Ecto neural progenitor cell (in vitro differentiated cells): ENCODE results near the gene KIAA2012.
A peak's percentile ranks its signal among the peaks of the same experiment; 100 is the strongest.
"Not testable (repeated sequence)": the region's sequence is repeated elsewhere in the genome, so short reads cannot be mapped to it uniquely, and the experiment has no call there.

Experiments
- DNase-seq: peaks from one replicate; pipeline ENCODE4 v3.0.0-alpha.2; 2018; ENCODE audit warnings: low spot score

Gene KIAA2012

DNA sequence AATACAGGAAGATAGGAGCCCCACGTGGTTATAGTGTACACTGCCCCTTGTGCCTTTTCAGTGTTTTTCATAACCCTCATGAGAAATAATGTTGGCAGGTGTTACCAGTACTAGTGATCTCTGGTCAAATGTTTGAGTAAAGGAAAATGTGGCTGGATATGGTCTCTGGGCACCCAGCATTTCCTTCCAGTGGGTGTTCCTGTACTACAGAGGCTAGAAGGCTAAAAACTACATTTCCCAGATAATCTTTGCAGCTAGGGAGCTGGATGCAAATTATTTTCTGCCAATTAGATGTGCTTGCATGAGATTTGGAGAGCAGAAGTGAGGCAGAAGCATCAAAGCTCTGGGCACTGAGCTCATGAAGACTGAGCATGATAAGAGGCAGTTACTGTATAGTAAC lies 45.1 kb downstream of the KIAA2012 start:
- no peak for DNase-seq

DNA sequence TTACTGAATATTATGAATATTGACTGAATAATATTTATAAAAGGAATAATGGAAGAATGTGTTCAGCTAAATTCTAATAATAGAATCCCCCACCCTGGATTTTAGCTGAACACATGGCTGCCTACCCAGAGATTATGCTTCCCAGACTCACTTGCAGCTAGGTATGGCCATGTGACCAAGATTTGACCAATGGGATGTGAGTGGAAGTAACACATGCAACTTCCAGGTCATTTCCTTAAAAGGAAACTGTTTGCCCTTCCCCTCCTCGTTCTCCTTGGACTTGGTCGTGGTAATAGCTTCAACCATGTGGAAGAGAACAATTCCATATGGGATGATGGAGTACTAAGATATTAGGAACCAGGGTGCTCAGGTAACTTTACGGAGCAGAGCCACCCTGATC lies 47.8 kb downstream of the KIAA2012 start:
- no peak for DNase-seq

DNA sequence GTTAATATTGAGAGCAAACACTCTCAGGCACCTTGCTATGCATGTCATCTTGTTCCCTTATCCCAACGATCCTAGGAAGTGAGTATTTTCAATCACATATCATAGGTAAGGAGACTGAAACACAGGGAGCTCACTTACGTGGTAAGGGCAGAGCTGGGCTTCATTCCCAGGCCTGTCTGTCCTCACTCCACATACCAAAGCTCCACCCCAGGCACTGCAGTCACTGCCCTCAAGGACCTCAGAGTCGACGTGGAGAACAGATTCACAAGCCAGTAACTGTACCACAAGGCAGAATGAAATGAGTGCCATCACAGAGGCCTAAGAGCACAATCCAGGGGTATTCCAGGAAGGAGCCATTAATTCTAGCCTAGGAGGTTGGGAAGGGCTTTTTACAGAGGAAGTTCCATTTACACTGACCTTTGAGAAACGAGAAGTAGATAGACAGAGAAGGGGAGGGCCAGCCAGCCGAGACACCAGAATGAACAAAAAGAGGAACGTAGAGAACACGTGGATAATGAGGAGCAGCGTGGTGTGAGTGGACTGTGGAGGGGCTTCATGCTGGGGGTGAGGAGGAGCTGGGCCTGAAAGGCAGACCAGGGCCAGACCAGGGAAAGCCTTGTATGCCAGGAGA lies 48.6 kb downstream of the KIAA2012 start:
- no peak for DNase-seq

DNA sequence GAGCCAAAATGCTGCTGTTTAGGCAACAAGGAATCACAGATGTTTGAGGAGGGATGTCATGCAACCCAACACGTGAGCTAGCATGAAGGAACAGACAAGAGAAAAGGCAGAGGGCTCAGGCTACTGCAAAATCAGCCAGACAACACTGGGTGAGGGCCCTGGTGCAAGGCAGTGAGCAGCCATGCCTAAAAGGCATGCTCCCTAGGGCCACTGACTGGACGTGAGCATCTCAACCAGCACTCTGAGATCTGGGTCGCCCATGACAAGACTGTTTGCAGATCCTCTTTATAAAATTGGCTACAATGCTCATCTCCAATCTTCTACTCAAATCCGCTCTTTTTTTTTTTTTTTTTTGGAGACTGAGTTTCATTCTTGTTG lies 49.1 kb downstream of the KIAA2012 start:
- DNase-seq: no peak

DNA sequence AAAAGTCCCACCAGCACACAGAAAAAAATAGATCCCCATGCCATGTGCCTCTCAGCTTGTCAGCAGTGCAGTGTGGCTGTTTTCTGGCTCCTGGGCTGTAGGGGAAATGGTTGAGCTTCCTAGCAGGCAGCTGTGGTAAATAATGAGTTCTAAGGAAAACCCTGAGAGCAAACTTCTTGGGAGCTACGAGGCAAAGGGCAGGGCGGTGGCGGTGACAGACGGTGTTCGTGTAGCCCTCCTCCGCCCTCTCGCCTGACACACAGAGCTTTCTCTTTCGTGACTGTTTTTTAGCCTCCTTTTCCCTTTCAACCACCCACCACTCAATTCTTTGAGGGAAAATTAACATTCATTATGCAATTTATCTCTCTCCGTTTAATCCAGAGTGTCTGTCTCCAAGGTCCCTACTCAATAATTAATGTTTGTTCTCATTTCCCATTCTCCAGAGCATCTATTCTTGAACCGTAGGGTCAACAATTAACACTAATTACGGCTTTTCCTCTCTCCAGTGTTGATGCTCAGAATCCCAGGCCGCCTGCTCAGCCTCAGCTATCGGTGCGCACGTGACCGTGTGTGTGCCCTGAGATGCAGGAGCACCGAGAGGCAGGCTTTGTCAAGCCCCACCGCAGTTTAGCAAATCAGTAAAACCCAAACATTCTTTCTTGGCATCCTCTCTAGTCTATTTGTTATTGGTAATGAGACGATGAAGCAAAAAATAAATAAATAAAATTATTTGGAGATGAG lies 50.1 kb downstream of the KIAA2012 start:
- no peak for DNase-seq

DNA sequence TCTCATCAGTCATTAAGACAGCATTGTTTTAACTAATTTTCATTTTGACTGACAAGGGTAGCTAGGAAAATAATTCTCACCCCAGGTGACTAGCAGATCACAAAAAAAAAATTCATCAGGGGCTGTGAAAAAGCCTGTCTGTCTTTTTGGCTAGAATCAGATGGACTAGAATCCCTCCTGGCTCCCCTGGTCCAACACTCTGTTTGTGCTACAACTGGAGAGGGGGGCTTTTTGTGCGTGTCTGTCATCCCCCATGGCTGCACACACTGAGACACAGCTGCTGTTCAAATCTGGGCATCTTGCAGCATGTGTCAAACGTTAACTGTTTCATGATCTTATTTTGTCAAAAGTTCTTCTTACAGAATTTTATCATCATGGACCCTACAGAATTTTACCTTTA lies 51.2 kb downstream of the KIAA2012 start:
- DNase-seq: no peak

DNA sequence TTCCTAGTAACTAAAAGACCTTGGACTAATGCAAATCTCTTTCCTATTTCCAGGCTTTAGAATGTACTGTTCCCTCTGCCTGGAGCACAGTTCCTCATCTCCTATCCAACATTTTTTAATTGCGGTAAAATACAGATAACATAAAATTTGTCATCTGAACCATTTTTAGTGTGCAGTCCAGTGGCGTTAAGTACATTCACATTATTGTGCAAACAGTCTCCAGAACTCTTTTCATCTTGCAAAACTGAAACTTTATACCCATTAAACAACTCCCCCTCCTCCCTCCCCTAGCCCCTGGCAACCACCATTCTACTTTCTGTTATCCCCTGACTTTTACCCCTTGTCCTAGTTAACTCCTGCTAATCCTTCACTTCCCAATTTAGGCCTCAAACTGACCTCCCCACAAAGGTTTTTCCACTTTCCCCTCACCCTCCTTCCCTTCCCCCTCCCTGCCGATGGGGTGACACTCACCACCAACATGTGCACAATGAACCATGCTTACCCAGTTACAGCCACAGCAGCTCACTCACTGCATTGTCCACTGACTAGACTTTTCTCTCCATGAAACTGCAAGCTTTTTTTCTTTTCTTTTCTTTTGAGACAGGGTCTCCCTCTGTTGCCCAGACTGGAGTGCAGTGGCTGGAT lies 54.8 kb downstream of the KIAA2012 start:
- DNase-seq: no peak

DNA sequence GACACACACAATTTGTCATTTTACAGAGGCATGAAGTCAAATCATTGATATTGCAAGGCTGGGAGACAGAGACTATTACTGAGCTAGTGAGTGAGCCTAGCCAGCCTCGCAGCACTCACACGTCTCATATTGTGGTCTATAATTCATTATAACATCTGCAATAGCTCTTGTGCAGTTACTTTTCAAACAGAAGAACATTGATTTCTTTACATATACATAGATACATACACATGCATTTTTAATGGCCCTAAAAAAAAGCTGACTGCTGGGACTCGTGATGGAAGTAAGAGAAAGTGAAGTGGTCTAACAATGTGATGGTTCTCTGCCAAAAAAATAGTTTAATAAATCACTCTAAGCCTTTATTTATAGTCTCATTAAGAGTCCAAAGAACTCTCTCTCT lies 56.8 kb downstream of the KIAA2012 start:
- no peak for DNase-seq

DNA sequence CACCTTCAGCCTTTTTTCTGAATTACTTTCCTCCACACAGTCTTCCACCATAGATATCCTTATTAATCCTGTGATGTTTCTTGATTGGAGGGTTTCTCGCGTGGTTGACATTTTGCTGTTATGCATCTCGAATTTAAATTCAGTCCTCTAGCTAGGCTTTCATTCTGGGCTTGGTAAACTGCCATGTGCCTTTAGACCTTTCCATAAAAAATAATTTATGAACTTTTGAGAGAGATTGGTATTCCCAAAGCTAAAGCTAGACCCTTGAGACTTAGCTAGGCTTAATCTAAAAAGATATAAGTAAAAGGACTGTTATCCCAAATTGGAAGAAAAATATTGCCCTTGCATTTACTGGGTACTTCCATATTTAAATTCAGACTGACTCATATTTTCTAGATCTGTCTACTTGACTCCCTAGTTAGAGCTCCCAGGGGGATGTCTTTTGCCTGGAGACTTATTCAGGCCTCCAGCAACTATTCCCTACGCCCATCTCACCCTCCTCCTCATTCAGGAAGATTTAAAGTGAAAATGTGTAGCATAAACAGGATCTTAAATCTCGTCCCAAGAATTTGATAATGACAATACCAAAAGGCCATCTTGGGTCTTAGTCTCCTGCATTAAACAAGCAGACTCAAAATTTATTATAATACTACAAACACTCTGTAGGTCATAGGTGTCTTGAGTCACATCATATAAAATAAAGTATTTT lies 60.3 kb downstream of the KIAA2012 start:
- no peak for DNase-seq

DNA sequence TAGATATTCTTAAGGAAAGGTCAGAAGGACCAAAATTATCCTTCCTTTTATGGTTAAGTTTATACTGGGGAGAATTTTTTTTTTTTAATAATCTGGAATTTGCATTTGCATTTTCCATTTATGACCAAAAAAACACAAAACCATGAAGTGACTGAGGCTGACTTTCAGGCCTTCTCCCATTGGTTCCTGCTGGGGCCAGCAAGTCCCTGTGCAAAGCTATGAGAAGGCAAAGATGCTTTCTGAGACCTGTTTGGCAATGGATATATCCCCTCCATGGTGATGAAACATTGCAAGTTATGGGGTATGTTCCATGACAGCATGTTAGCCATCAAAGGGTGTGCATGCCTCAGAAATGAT lies 60.8 kb downstream of the KIAA2012 start:
- DNase-seq: no peak

DNA sequence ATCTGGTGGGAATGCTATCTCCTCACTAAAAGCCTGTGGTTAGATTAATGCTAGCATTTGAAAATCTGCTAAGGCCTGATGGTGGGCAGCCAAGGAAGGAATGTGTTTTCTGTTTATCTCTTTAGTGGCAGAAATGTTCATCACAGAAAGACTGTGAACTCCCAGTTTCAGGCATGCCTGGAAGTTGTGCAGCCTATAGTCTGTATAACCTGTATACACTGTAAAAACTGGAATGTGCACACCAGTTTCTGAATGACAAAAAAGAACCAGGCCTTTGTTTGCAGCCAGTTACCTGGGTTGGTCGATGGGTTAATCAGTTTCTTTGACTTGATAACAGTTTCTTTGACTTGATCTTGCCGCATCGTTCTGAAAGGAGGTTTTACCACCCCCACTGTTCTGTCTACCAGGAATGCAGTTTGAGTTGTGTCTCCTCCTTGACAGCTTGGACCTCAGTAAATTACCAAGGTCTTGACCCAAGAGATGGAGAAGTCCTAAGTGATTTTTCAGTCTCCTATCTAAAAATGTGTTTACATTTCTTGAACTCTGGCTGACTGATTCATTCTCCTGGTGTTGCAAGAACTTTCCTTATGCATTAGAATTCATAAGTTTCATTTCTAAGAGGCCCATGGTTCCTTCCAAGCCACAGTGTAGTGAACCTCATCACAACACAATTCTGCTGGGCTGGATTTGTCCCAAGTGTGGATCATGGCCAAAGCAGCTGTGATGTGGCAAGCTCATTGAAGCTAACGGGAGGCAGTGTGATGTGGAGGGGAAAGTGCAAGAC lies 62.2 kb downstream of the KIAA2012 start:
- DNase-seq: no peak

DNA sequence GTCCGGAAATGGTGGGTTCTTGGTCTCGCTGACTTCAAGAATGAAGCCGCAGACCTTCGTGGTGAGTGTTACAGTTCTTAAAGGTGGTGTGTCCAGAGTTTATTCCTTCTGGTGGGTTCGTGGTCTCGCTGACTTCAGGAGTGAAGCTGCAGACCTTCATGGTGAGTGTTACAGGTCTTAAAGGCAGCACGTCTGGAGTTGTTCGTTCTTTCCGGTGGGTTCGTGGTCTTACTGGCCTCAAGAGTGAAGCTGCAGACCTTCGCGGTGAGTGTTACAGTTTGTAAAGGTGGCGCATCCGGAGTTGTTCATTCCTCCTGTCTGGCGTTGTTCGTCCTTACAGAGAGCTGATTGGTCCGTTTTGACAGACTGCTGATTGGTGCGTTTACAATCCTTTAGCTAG lies 63.0 kb downstream of the KIAA2012 start:
- not testable (repeated sequence) for DNase-seq

DNA sequence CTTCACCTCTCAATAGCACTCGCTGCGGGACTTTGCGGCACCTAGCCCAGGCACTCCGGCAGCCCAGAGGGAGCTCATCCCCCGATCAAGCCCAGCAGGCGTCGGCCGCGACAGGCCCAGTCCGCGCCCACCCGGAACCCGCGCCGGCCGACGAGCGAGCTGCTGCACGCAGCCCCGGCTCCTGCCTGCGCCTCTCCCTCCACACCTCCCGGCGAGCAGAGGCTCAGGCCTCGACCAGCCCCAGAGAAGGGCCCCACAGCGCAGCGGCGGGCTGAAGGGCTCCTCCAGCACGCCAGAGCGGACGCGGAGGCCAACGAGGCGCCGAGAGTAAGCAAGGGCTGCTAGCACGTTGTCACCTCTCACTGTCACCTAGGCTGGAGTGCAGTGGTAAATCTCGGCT lies 63.5 kb downstream of the KIAA2012 start:
- DNase-seq: no peak

DNA sequence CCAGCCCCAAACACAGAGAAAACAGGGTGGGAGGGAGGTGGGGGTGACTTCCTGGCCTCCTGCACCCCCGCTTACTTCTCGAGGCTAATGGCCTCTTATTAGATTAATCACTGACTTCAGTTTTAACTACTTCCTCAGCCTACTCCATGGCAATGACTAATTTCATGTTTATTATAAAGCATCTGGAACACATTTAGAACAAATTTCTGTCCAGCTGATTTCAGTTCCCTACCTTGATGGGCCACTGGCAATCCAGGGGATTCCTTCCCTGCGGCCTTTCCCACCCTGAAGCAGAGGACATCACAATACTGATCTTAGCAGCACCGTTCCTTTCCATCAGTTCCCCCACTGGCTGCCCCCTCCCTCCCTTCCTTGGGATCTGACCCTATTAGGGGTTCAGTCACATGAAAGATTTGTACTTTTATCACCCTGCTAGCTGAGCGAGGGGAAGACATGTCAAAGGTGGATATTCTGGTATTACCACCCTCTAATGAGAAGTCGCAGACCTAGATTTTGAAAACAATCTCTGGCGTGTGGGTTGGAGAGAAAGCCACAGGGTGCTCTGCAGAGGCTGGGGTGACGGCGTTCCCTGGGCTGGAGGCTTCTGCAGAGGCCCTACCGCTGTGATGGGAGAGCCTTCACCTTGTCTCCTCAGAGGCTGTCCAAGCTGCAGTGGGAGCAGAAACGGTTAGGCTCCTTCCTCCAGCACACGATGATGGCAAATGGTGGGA lies 67.6 kb downstream of the KIAA2012 start:
- DNase-seq: no peak

DNA sequence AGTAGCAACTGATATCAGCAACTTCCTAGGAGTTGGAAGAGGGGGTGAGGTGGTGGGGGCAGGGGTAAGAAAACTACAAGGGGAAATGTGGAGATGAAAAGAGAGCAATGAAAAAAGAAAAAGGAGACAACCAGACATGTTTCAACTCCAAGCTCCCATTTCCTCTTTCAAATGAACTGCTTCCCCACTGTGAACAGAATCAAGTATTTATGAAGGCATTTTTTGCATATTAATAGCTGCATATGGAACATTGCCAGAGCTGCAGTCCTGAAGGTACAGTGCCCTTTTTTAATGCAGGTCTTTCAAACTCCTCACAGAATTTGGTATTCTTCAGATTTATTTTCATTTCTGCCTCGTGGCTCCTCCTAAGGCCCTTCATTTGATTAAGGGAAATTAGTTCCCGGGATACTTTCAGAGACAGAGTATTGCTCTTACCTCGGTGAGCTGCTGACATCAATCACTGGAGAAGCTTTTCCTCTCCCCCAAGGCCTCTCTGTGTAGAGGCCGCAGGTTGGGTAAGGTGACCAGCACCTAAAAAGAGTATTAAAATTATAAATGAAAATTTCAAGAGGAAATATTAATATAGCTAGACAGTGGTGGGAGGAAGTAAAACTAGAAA lies 68.4 kb downstream of the KIAA2012 start:
- DNase-seq: no peak

DNA sequence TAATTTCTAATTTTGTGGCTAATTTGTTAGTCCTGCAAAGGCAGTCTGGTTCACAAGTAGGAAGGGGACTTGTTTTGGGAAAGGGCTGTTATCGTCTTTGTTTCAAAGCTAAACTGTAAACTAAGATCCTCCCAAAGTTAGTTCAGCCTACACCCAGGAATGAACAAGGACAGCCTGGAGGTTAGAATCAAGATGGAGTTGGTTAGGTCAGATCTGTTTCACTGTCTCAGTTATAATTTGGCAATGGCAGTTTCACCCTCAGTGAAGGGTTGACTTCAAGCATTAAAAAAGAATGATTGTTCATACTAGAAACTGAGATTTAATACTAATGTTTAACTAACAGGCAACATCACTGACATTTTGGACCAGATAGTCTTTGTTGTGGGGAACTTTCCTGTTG lies 69.5 kb downstream of the KIAA2012 start:
- DNase-seq: no peak

DNA sequence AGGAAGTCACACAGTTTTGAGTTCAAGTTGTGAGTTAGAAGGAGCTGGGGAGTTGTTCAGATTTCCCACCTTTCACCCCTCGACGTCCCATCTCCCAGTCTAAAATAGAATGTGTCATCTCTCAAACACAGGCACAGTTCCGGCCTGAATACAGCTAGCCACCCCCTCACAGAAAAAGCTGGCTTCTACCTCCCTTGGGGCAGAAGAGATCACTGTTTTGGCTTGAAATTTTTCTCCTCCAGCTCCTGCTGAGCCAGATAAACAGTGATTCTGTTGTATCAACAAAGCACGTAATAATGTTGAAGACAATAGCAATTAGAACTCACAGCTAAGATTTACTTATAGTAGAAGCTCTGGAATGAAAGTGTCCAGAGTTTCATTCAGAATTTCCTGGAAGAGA lies 74.7 kb downstream of the KIAA2012 start:
- DNase-seq: no peak

DNA sequence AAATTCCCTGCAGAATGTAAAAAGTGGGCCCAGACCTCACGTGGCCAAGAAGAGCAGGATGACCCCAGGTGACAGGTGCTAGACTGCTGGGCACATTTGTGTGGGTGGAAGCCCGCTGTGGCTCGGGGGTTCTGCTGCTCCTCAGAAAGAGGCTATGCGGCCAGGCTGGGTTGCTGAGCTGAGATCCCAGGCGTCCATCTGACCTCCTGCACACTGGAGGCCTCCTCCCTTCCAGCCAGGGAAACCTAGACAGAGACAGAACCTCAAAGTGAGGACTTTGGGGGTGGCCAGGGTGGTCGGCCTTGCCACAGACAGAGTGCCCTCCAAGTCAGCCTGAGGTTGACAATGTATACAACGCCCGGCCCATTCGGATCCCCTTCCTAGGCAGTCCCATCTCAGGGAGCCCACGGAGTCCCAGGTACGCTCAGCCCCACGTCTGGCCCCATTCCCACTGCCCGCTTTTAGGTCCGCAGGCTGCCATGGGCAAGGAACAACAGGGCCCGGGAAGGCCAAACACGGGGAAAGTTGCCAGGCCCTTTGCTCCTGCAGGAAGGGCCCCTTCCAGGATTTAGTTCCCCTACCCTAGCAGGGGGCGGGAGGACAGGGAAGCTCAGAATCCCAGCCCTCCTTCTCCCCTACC lies 75.6 kb downstream of the KIAA2012 start:
- no peak for DNase-seq

DNA sequence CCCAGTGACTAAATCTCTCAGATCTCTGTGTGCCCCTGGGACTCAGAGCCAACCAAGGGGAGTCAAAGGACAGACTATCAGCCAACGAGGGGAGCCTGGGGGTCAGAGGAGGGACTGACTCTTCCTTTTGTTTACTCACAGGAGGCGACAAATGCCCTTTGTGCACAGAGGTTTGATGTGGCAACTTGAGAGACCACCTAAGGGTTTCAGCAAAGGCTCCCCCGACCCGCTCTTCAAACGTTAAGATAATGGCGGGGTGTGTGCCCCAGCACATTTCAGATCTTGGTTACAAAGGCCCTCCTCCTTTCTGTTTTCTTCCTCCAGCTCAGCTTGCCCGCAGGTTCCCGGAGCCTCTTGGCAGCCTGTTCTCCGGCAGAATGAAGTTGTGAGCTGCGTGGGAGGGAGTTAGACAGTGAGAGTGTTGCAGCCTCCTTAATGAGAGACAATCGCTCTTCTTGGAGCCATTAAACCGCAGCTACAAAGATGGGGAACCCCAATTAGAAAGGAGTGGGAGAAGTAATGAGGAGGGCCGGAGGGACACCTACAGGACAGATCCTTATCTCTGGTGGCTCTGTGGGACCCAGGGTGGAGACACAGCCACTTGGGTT lies 76.2 kb downstream of the KIAA2012 start:
- peak; percentile 79 for DNase-seq

DNA sequence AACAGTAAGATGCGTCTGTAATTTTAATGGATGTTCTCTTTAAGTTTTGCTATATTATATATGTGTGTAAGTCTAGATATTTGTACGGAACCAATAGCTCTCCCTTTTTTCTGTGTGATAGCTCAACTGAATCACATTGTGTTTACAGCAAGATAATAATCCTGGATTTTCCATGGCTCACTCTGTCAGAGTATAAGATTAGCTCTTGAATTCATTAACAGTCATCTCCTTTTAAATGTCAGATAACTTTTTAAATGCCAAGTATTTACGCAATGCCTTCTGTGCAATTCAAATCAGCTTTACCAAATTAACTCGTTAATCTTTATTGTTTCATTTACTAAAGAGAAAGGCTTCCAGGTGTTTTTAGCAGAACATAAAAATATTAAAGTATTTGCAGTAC lies 76.9 kb downstream of the KIAA2012 start:
- DNase-seq: no peak
